GM18526 (cell line): ENCODE measurements around the gene PPP6R3.

ENCODE experiments used
- POLR2A ChIP-seq: IDR thresholded peaks from 3 replicates; pipeline ENCODE4 v1.6.1; 2011; ENCODE audit not compliant: insufficient read length; ENCODE audit errors: extremely low read depth

Gene PPP6R3

DNA sequence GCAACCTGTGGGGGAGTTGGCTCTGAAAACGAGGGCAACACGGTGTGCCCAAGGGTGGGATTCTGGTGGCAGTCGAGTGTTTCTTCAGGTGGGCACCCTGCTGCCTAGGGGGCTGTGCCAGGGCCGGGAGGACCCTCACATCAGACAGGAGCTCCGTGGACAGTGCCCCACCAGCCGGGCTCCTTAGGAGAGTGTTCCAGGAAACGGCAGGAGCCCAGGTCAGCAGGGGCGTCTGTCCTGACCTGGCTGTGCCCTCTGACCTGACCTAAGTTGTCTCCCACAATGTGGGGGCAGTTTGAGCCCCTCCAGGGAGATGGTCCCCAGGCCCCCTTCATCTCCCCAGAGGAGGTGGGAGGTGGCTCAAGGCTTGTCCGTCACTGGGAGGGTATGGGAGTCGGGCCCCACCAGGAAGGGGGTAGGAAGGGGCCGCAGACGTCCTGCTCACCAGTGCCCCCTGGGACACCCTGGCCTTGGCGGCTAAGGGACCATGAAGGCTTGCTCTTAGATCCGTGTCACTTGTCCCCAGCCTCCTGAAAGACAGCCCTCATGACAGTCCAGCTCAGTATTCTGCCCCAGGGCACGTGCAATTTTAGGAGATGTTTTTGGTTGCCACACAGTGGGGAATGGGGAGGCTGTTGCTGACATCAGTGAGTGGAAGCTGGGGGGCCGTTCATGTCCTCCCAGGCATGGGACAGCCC lies 191.6 kb downstream of the PPP6R3 start:
- no peak for TF ChIP-seq POLR2A

DNA sequence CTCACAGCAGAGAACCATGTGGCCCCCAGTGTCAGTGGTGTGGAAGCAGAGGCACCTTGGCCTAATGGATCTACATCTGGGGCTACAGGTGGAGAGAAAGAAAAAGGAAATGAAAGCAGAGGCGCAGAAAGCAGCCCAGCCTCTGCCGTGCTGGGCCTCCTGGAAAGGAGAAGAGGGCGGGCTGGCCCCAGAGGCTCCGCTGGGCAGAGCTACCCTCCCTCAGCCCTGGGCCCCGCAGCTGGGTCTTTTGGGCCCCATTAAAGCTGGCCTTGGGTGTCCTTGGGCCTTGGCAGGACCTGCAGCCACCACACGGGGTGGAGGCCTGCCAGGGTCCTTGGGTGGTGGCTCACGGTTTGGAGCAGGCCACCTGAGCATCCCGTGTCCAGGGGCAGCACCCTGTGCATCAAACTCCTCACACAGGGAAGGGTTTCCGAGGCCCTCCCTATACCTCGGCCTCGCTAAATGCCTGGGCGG lies 192.2 kb downstream of the PPP6R3 start:
- TF ChIP-seq POLR2A: no peak

DNA sequence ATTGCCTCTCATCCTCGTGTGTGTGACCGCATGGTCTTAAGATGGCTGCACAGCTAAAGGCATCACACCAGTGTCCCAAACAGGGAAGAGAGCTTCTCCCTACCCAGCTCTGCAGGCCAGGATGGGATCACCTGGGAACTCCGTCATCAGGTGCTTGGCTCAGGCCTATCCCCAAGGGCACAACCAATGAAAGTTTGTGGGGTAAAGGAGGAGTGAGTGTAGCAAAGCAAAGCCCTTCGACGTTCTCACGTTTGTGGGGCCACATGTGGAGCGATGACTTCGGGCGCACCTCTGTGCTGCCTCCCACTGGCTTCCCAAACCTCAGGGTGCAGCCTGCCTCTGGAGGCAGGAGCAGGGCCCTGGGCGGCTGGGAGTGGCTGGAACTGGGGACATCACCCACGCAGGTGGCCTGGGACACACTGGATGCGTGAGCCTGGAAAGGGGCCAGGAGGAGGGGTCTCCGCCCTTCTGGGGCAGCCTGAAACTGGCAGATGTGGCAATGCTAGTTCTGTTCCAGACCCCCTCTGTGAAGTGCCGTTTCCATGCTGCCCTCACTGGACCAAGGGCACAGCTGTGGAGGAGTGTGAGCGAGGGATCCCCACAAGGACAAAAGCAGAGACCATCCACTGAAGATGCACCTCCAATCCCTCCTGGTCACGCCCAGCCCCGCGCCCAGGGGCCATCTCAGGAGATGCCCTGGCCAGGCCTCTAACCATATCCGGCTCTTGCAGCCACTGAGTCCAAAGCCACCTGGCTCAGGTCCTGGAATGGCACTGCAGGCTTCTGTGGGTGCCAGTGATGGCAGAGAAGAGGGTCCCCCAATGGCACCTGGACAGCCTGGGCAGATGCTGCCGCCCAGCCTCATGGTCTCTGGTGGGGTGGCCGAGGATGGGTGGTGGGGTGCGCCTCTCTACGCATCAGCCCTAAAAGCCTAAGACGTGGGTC lies 193.2 kb downstream of the PPP6R3 start:
- no peak for TF ChIP-seq POLR2A

DNA sequence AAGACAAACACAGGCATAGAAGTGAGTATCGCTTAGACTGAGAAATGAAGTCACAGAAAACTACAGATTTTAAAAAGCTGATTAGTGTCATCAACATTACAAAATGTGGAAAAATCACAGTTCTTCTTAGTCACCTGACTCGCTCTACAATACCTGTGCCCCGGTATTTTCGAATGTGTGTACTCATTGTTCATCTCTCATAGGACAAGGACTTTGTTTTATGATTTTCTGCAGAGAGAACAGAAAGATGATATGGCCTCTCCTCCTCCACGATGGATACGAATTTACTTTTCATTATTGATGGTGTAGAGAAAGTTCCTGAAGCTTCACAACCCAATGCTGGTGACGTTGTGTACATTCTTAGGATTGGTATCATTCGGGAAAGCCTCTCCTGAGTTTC lies 194.4 kb downstream of the PPP6R3 start:
- TF ChIP-seq POLR2A: no peak

DNA sequence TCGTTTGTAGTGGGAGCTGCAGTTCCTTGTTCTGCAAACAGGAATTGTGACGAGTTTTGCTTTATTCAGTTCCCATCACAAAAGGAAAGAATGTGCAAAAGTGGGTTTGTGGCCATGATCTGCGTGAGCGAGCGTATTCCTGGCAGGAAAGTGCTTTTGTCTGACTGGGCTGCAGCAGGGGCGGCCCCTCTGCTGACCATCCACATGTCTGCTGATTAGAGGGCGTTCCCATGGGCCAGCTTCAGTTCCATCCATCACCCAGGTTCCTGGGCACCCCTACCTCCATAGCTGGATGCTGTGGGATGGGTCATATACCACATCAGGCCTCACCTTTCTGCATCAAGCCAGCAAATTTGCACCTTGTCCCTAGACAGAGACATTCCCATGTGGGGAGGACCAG lies 194.9 kb downstream of the PPP6R3 start:
- TF ChIP-seq POLR2A: no peak

DNA sequence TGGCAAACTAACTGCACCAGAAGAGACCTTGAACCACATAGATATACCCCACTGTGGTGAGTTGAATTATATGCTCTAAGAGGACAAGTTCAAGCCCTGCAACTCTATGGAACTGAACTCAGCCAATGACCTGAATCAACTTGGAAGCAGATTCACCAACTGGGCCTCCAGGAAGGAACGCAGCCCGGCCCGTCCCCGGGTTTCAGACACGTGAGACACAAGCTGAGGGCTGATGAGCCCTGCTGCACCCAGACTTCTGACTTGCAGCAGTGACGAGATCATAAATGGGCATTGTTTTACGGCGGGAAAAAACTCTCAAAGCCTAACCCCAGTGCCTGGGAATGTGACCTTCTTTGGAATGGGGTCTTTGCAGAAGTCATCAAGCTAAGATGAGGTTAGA lies 195.3 kb downstream of the PPP6R3 start:
- TF ChIP-seq POLR2A: no peak

DNA sequence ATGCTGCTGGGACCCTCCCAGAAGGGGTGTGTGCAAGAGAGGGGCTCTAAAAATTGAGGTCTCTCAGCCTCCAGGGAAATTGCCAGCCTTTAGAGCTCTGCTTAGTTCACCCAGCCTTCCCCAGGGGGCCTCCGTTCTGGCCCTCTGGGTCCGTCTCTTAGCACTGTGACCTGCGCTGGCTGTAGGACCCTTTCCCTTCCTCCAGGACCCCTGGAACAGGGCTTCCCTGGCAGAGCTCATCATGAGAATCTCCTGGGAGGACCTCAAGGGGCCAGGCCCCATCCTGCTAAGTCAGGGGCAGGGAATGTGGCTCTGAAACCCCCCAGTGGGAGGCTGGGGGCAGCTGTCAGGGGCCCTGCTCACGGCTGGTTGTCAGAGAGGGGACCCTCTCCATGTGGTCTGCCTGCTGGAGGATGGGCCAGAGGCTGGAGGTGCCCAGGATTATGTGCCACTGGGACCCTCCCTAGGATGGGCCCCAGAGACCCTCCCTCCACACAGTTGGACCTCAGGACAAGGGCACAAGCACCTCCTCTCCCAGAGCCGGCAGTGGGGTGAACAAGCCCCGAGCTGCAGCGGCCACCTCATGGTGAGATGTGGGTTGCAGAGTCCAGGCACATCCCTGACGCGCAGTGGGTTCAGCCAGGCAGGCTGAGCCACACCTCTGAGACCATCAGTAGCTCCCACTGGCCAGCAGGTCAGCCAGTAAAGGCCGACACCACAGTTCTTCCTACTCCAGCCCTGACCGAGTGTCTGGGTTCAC lies 196.6 kb downstream of the PPP6R3 start:
- no peak for TF ChIP-seq POLR2A

DNA sequence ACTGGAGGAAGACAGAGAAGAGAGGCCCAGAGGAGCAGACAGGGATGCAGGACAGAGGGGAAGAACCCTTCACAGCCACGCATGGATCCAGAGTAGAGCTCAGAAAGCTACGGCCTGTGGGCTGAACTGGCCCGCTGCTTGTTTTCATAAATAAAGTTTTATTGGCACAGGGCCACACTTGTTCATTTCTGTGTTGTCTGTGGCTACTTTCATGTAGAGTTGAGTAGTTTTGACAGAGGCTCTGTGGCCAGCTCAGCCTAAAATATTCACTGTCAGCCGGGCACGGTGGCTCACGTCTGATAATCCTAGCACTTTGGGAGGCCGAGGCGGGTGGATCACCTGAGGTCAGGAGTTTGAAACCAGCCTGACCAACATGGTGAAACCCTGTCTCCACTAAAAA lies 197.5 kb downstream of the PPP6R3 start:
- TF ChIP-seq POLR2A: no peak

DNA sequence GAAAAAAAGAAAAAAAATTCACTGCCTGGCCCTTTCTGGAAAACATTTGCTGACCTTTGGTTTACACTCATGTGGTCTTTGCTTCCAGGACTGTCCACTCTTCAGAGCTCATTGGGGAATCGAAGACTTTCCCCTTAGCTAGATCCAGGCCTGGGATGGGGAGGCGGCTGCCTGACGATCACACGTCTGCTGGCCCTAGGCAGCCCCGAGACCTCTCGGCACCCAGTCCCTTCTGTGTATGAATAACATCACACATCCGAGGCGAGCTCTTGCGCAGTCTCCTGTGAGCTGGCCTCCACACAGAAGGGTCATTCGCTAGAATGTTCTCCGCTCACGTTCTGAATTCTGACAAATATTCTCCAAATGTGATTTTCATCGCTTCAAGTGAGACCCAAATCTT lies 198.1 kb downstream of the PPP6R3 start:
- TF ChIP-seq POLR2A: no peak

DNA sequence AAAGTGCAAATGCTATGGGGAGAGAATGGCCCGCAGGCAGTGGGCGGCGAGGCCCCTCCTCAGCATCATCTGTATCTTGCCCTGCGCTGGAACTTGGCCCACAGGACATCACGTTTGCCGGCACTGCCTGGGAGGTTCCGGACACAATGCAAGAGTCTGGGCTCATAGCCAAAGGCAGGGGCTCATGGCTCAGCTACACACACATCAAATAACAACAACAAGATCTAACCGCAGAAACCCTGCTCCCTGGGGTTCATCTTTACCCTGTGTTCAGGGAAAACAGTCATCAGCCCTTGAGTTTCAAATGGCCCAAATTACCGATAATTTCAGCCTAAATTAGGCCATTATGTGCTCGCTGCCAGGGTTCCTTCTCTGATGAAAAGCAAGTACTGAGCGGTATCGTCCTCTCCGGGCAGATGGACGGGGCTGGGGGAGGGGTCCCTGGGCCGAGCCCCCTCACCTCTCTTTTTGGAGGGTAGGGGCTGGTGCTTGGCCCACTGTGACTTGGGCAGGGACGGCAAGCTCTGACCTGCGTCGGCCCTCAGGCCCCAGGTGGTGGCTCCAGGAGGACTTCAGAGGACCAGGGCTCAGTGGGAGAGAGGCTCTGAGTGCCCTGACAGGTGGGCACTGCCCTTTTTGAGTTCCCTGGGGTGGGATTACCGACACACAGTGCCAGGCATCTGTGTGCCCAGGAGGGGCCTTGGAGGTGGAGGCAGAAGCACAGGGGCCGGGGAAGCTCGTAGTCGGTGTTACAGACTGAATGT lies 198.8 kb downstream of the PPP6R3 start:
- no peak for TF ChIP-seq POLR2A

DNA sequence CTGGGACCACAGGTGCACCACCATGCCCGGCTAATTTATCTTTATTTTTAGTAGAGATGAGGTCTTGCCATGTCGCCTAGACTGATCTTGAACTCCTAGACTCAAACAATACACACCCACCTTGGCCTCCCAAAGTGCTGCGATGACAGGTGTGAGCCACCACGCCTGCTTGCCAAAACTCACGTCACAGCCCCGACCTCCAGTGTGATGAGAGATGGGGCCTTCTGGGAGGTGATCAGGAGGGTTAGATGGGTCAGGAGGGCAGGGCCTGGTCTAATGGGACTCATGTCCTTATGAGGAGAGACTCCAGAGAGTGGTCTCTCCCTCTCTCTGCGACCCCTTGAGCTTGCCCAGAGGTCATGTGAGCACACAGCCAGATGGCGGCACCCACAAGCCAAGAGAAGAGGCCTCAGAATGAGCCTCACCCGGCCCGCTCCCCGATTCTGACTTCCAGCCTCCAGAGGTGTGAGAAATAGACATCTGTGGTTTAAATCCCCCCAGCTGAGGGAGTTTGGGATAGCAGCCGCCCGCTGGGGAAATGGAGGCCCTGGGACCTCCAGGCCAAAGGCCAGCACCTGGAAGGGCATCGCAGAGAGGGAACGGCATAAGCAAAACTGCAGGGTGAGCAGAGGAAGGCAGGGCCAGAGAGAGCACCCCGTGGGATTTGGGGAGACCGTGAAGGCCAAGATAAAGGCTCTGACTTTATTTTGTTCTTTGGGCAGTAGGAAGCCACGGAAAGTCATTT lies 199.7 kb downstream of the PPP6R3 start:
- TF ChIP-seq POLR2A: no peak

DNA sequence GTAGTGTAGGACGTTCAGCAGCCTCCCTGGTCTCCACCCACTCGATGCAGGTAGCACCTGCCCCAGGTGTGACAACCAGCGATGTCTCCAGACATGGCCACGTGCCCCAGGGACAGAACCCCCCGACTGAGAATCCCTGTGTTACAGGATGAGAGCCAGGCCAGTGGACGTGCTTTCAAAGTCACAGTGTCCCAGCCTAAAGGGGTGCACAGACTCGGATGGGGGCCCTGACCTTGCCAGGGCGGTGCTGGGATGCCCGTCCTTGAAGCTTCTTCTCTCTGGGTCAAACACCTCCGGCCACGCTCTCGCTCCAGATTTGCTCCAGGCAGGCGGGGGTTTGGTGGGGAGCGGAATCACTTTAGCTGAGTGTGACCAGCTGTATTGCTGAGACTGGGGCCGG lies 200.5 kb downstream of the PPP6R3 start:
- no peak for TF ChIP-seq POLR2A

DNA sequence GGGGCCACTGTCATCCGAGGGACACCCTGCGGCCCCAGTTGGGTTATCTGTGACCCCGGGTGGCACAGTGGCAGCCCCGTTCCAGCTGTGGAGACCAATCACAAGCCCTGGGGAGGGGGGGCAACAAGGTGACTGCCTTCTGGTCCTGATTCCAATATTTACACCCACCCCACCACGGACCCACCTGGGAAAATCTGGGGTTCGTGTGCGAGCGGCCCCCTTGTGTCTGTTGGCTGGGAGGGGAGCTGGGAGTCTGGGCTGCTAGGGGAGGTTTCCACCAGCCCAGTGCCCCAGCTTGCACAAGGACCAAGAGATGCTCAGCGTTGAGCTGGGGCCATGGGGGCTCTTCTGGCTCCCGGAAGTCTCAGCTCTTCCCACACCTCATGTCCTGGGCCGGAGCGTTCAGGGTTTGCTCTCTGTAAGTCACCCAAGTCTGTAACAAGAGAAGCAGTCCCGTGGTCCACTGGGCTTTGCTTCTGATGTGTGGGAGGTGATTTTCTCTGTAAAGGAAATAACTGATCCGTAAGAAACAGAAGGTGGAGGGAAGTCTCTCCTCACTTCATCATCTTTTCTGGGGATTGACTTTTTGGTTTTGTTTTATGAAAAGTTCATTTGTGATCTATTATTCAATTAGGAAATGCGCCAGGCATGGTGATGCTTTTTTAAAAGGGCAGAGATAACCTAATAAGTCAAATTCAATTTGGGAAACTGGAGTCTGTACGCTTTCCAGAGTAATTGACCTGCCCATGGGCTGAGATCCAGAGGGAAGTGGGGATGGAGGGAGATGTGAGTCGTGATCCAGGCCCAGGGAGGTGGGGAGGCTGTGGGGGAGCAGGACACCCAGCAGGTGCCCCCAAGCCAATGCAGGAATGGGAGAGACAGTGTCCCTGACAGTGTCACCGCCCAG lies 201.4 kb downstream of the PPP6R3 start:
- TF ChIP-seq POLR2A: no peak

DNA sequence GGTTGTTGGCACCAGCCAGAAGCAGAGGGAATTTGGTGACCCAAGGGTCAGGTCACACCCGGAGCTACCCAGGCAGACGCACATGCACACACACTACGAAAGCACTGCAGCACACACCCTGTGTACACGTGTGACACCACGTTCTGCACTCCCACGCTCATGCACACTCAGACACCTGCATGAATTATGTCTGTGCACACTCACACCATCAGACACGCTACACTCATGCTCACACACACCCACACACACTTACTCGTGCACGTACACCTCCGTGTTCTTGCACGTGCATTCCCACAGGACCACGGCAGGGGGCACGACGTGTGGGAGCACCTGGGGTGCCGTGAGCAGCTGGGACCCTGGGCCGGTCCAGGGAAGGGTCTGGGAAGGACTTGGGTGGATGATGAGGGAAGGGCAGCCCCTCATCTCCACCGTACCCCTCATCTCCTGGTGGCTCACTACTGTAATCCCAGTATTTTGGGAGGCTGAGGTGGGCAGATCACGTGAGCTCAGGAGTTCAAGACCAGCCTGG lies 203.0 kb downstream of the PPP6R3 start:
- no peak for TF ChIP-seq POLR2A
